OCI-LY3 (cell line): ENCODE results near the gene SQSTM1.
"Not testable (repeated sequence)": the region's sequence is repeated elsewhere in the genome, so short reads cannot be mapped to it uniquely, and the experiment has no call there.

Experiments used
- H2AFZ ChIP-seq: fragments of 200-600, 300-600 bp; shearing (Covaris generic); 2 replicates; pipeline ENCODE4 v1.6.0; 2014; ENCODE audit warnings: antibody characterized with exemption, low read depth, low read length
- H3K27ac ChIP-seq: fragments of 200-600, 300-600 bp; sonication (generic); 2 replicates; pipeline ENCODE4 v1.5.1; 2014; ENCODE audit warnings: mild to moderate bottlenecking, low read length, moderate library complexity, mixed read lengths
- H3K27me3 ChIP-seq: fragments of 200-600, 300-600 bp; sonication (generic); 2 replicates; pipeline ENCODE4 v1.6.1; 2014; ENCODE audit warnings: low read depth, low read length, mixed read lengths
- H3K36me3 ChIP-seq: fragments of 200-600, 300-600 bp; sonication (generic); replicated peaks from 2 replicates; pipeline ENCODE3; 2014; ENCODE audit warnings: low read depth, low read length, mixed read lengths
- H3K4me1 ChIP-seq: fragments of 300-600, 200-600 bp; sonication (generic); 2 replicates; pipeline ENCODE4 v1.6.1; 2014; ENCODE audit warnings: low read length, mixed read lengths
- H3K4me2 ChIP-seq: fragments of 200-600, 300-600 bp; sonication (generic); 2 replicates; pipeline ENCODE4 v1.6.1; 2014; ENCODE audit warnings: low read length, mixed read lengths
- H3K4me3 ChIP-seq: fragments of 300-600, 200-600 bp; sonication (generic); 2 replicates; pipeline ENCODE4 v1.5.1; 2014; ENCODE audit warnings: antibody characterized with exemption, mild to moderate bottlenecking, low read length, moderate library complexity
- H3K79me2 ChIP-seq: fragments of 300-600, 200-600 bp; shearing (Covaris generic); 2 replicates; pipeline ENCODE4 v1.6.1; 2014; ENCODE audit warnings: mild to moderate bottlenecking, low read length, mixed read lengths
- H3K9ac ChIP-seq: fragments of 300-600, 200-600 bp; shearing (Covaris generic); 2 replicates; pipeline ENCODE4 v1.6.0; 2014; ENCODE audit warnings: mild to moderate bottlenecking, low read length, moderate library complexity
- H3K9me3 ChIP-seq: fragments of 200-600, 300-600 bp; shearing (Covaris generic); 2 replicates; pipeline ENCODE4 v1.6.1; 2014; ENCODE audit warnings: low read length, mixed read lengths; ENCODE audit not compliant: insufficient read depth
- H4K20me1 ChIP-seq: fragments of 200-600, 300-600 bp; sonication (generic); 2 replicates; pipeline ENCODE4 v1.6.1; 2016; ENCODE audit warnings: low read length, mixed read lengths; ENCODE audit not compliant: insufficient read depth
- EZH2phosphoT487 ChIP-seq: fragments of 200-600 bp; shearing (Covaris generic); IDR thresholded peaks from 2 replicates; pipeline ENCODE4 v1.6.1; 2018; ENCODE audit warnings: antibody characterized with exemption, mixed run types, low read depth
- TF ChIP-seq, protein P1 (sequence below): fragments of 200-600, 300-600 bp; sonication (generic); IDR thresholded peaks from 2 replicates; pipeline ENCODE4 v1.5.1; 2014; ENCODE audit warnings: antibody characterized with exemption, low read length, low read depth

The SQSTM1 gene

DNA sequence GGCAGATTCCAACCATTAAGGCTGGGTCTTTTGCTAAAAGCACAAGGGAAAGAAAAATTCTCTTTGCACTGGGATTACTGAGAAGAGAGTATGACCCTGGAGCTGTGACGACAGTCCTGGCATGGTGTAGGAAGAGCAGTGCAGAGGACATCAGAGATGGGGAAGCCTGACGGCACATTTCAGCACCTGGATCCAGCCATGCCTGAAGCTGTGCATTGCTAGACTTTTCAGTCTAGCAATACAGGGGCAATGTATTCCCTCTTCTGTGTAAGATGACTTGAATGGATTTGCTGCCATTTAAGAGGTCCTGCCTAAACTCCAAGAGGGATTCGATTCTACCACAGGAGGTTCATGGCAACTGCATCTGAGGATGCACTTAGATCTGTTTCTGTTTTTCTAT, 50.2 kb downstream of the SQSTM1 start:
- Histone ChIP-seq H3K36me3 (peaks cover 75% of the 10 kb centered on the region), H3K4me1 (no peaks in the 10 kb centered on the region), H4K20me1 (peaks cover 5% of the 10 kb centered on the region; the same call in 1 of the 2 replicates)

DNA sequence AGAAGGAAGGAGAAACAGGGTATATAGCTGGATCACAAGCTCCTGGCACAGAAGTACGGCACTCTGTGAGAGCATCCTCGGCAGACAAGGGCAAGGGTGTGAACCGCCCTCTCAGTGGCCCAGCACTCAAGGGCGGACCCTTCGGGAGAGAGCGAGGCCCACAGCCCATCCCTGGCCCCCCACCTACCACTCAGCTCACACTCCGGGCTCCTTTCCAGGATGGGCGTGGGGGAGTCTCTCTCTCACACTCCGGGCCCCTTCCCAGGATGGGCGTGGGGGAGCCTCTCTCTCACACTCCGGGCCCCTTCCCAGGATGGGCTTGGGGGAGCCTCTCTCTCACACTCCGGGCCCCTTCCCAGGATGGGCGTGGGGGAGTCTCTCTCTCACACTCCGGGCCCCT, 50.8 kb downstream of the SQSTM1 start:
- not testable (repeated sequence) for H4K20me1 ChIP-seq, H3K4me2 ChIP-seq, H3K27ac ChIP-seq, H3K79me2 ChIP-seq, H3K4me3 ChIP-seq, H3K27me3 ChIP-seq, H3K9me3 ChIP-seq, H3K9ac ChIP-seq, H2AFZ ChIP-seq, H3K4me1 ChIP-seq
- peaks cover 74% of the 10 kb centered on the region for H3K36me3 ChIP-seq

More for the DNA sequence above, 50.2 kb downstream of the SQSTM1 start:
- H3K27ac ChIP-seq = no peak overlapping the region
- no peak overlapping the region for H2AFZ ChIP-seq
- H3K9ac ChIP-seq = no peak overlapping the region
- no peak for TF ChIP-seq EZH2phosphoT487
- TF ChIP-seq, protein P1, sequence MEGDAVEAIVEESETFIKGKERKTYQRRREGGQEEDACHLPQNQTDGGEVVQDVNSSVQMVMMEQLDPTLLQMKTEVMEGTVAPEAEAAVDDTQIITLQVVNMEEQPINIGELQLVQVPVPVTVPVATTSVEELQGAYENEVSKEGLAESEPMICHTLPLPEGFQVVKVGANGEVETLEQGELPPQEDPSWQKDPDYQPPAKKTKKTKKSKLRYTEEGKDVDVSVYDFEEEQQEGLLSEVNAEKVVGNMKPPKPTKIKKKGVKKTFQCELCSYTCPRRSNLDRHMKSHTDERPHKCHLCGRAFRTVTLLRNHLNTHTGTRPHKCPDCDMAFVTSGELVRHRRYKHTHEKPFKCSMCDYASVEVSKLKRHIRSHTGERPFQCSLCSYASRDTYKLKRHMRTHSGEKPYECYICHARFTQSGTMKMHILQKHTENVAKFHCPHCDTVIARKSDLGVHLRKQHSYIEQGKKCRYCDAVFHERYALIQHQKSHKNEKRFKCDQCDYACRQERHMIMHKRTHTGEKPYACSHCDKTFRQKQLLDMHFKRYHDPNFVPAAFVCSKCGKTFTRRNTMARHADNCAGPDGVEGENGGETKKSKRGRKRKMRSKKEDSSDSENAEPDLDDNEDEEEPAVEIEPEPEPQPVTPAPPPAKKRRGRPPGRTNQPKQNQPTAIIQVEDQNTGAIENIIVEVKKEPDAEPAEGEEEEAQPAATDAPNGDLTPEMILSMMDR = no peak
- no peaks in the 10 kb centered on the region for H3K9me3 ChIP-seq
- no peak overlapping the region for H3K4me3 ChIP-seq
- H3K79me2 ChIP-seq = no peaks in the 10 kb centered on the region
- H3K27me3 ChIP-seq = no peaks in the 10 kb centered on the region
- H3K4me2 ChIP-seq = no peak overlapping the region

DNA sequence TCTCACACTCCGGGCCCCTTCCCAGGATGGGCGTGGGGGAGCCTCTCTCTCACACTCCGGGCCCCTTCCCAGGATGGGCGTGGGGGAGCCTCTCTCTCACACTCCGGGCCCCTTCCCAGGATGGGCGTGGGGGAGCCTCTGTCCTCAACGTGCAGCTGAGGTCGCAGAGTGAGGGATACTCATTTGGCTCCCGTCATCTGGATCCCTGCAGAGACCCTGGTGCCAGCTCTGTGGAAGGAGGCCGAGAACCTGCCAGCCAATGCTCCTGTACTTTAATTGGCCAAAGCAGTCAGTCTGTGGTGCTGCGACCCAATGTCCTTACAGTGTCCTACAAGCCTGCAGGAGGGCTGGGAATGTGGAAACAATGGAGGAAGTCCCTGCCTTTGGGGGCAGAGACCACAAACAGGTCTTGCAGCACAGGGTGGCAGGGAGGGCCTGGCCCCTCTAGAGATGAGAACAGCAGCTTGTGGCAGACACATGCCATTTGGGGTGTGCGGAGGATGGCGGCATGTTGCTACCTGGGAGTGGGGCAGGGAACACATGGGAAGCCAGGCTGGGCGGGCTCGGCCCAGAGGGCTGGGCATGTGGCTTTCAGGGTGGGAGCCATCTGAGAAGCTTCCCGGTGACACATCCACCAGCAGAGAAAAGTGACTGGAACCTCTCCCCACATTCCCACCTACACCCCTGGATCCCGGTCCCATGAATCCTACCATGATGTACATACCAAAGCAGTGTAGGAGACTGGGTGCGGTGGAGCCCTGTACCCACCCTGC, 51.5 kb downstream of the SQSTM1 start:
- Histone ChIP-seq H3K27ac (no peak overlapping the region), H3K4me3 (no peak overlapping the region), H3K27me3 (no peaks in the 10 kb centered on the region), H3K4me2 (no peak overlapping the region), H3K79me2 (no peaks in the 10 kb centered on the region), H3K4me1 (no peaks in the 10 kb centered on the region), H2AFZ (no peak overlapping the region), H3K9me3 (no peaks in the 10 kb centered on the region), H3K36me3 (peaks cover 68% of the 10 kb centered on the region), H4K20me1 (no peaks in the 10 kb centered on the region), H3K9ac (no peak overlapping the region)
- no peak for TF ChIP-seq EZH2phosphoT487
- TF ChIP-seq, protein P1 = no peak

DNA sequence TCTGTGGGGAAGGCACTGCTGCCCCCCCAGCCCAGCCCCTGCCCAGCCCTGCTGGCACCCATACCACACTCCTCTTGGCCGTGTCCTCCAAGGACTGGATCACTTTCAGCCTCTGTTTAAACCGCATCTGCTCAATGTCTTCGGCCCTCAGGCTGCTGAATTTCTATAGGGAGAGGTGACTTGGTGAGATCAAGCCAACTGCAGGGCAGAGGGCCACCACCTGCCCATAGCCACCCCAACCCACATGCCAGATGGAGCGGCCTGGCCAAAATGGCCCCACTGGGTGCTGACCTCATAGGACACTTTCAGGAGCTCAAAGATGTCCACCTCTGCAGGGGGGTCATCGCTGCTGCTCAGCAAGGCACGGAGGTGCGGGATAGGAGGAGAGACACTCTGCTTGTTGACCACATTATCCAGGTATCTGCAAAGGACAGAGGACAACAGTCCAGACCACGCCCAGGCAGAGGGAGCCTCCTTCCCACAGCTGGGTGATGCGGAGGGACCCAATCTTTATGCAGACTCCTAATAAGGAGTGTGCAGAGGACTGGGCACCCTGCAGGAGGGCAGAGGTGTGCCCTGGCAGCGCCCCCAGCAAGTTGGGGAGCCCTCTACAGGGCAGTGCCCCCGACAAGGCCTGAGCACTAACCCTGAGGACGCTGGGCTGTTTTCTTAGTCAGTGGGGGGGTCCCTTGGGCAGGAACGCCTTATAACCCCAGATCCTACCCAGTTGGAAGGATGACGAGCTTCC, 52.3 kb downstream of the SQSTM1 start:
- TF ChIP-seq, protein P1 = no peak
- no peak for TF ChIP-seq EZH2phosphoT487
- no peak overlapping the region for H3K4me2 ChIP-seq
- no peaks in the 10 kb centered on the region for H3K27me3 ChIP-seq
- H3K4me3 ChIP-seq = no peak overlapping the region
- no peaks in the 10 kb centered on the region for H4K20me1 ChIP-seq
- H3K79me2 ChIP-seq = no peaks in the 10 kb centered on the region
- H3K4me1 ChIP-seq = no peaks in the 10 kb centered on the region
- H3K27ac ChIP-seq = no peak overlapping the region
- no peak overlapping the region for H3K9ac ChIP-seq
- no peaks in the 10 kb centered on the region for H3K9me3 ChIP-seq
- H3K36me3 ChIP-seq = peaks cover 71% of the 10 kb centered on the region
- H2AFZ ChIP-seq = no peak overlapping the region
